Measurements from ENCODE around the gene PAK1. TPM values are rescaled to one million over a fixed set of nuclear protein-coding genes. Genes with fewer than 3 reads are reported as not detected.

PAK1 gene
- total RNA-seq, 1 donor from 2014 or later, result 33.1 TPM

DNA sequence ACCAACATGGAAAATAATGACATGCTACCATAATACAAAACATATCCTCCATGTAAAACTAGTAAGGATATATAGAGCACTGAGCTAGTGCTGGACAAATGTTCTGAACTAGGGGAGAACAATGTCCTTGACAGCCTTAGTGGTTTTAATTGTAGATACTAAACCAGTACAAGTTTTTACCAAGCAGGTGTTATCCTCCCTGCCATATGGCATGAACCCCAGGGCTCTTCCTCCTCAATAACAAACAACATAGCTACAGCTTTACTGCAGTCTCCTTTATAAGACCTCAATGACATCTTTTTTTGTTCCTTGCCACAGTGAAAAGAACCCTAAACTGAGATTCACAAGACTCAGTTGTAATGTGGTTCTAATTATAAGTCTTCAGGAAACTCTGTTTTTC, 102.2 kb downstream of the PAK1 start:
- Mint-ChIP-seq H3K4me1 (ENCODE audit: low read depth) (no peaks in the 10 kb centered on the region), H3K36me3 (ENCODE audit: low read depth) (peaks cover 11% of the 10 kb centered on the region), H3K27me3 (ENCODE audit: insufficient read depth) (no peaks in the 10 kb centered on the region), H3K27ac (no peak overlapping the region), H3K9me3 (no peaks in the 10 kb centered on the region), H3K4me3 (no peak overlapping the region)
- intact Hi-C loops (cut with micrococcal nuclease), result no loop called here
- DNase-seq (ENCODE audit: low spot score), result no peak

DNA sequence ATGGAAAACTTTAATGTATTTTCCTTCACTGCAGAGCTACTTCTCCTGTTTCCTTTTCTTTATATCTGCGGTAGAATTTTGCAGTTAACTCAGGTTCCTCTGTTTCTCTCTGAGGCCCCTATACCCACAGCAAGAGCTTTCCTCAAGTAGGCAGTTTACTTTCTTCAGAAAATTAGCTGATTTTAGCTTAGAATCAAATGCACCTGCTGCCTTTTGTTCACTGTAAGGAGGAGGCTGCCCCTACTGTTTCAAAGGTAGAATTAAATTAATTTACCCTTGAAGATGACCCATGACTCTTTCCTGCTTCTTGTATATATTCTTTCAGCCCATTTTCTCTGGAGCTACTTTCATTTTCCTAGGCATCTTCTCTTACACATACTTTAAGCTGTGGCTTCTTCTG, 103.7 kb downstream of the PAK1 start:
- Mint-ChIP-seq H3K27me3 (ENCODE audit: insufficient read depth) (no peaks in the 10 kb centered on the region), H3K4me1 (ENCODE audit: low read depth) (no peaks in the 10 kb centered on the region), H3K4me3 (no peak overlapping the region), H3K27ac (no peak overlapping the region), H3K36me3 (ENCODE audit: low read depth) (peaks cover 14% of the 10 kb centered on the region), H3K9me3 (no peaks in the 10 kb centered on the region)
- intact Hi-C loops (cut with micrococcal nuclease), result no loop called here
- no peak for DNase-seq (ENCODE audit: low spot score)

DNA sequence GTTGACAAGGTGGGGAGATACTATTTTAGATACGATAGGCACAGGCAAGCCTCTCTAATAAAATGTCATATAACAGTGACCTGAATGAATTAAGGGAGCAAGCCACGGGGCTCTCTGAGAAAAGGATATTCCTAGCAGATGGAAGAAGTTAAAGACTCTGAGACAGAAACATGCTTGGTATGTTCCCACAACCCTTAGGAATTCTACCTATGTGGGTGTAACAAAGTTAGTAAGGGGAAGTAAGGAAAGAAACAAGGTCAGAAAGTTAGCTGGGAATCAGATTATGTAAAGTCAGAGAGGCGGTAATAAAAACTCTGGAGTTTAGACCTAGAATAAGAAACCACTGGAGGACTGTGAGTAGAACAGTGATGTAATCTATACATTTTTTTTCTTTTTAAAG, 112.7 kb downstream of the PAK1 start:
- H3K27ac Mint-ChIP-seq, result no peak overlapping the region
- H3K27me3 Mint-ChIP-seq (ENCODE audit: insufficient read depth), result no peaks in the 10 kb centered on the region
- DNase-seq (ENCODE audit: low spot score), result no peak
- H3K9me3 Mint-ChIP-seq, result no peaks in the 10 kb centered on the region
- no peaks in the 10 kb centered on the region for H3K4me1 Mint-ChIP-seq (ENCODE audit: low read depth)
- intact Hi-C loops (cut with micrococcal nuclease), result no loop called here
- peaks cover 14% of the 10 kb centered on the region for H3K36me3 Mint-ChIP-seq (ENCODE audit: low read depth)
- H3K4me3 Mint-ChIP-seq, result no peak overlapping the region

DNA sequence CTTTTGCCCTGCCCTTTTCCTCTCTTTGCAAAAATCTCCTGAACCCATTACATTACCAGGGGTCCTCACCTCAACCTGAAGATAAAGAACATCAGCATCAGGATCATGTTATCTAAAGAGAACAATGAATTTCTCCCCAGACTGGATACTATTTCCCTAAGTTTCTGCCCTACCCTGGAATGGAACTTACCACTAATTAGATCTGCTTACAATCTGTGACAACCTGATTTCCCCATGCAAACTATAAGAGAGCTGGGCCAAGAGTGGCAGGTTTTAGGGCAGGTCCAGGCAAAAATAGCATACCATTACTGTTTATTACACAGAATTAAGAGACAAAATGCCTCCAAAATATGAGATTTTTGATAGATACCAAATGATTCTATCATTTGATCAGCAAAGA, 114.4 kb downstream of the PAK1 start:
- no peak overlapping the region for H3K4me3 Mint-ChIP-seq
- H3K27ac Mint-ChIP-seq, result no peak overlapping the region
- DNase-seq (ENCODE audit: low spot score), result no peak
- no peaks in the 10 kb centered on the region for H3K27me3 Mint-ChIP-seq (ENCODE audit: insufficient read depth)
- H3K36me3 Mint-ChIP-seq (ENCODE audit: low read depth), result peaks cover 16% of the 10 kb centered on the region
- intact Hi-C loops (cut with micrococcal nuclease), result no loop called here
- no peaks in the 10 kb centered on the region for H3K9me3 Mint-ChIP-seq
- no peaks in the 10 kb centered on the region for H3K4me1 Mint-ChIP-seq (ENCODE audit: low read depth)

DNA sequence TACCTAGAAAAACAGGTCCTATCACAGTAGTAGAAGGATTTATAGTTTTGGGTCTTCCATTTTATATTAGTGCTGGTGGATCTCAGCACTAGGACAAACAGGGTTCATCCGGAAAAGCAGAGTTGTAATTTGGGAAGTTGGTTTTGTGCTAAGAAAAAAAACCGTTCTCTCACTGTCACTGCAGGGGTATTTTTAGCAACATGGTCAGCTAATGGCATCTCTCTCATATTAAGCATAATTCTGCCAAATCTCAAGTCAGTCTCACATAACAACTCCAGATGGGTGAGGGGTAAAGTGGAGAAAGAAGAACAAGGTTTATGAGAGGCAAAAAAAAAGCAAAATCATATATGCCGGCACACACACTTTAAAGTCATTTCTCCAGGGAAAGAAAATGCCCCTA, 120.8 kb downstream of the PAK1 start:
- H3K9me3 Mint-ChIP-seq, result no peaks in the 10 kb centered on the region
- H3K4me1 Mint-ChIP-seq (ENCODE audit: low read depth), result no peaks in the 10 kb centered on the region
- H3K27me3 Mint-ChIP-seq (ENCODE audit: insufficient read depth), result no peaks in the 10 kb centered on the region
- no peak overlapping the region for H3K27ac Mint-ChIP-seq
- peaks cover 8% of the 10 kb centered on the region for H3K36me3 Mint-ChIP-seq (ENCODE audit: low read depth)
- intact Hi-C loops (cut with micrococcal nuclease), result no loop called here
- H3K4me3 Mint-ChIP-seq, result no peak overlapping the region
- no peak for DNase-seq (ENCODE audit: low spot score)

DNA sequence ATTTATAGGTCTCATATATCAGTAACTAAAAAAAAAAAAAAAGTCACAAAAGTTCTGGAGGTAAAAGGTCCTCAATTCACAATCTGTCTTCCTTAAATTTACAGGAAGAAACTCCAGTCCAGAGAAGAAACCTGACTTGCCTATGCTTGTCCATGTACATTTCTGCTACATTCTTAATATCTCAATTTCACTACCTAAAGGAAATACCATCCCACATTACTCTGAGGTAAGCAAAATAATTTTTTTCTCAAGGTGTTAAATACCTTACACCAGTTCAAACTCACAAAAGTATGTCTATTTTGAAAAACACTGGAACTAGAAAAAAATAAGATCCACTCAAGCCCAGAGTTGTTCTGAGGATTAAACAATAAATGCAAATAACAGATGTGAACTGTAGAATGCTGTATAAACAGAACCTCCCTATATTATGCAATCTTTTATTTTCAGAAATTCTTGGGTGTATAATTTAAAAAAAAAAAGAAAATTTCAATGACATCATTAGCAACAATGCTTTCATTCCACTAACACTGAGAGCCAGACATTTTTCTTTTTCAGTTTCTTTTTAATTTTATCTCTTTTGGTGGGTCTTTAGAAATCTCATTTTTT, 122.5 kb downstream of the PAK1 start:
- no peak overlapping the region for H3K27ac Mint-ChIP-seq

DNA sequence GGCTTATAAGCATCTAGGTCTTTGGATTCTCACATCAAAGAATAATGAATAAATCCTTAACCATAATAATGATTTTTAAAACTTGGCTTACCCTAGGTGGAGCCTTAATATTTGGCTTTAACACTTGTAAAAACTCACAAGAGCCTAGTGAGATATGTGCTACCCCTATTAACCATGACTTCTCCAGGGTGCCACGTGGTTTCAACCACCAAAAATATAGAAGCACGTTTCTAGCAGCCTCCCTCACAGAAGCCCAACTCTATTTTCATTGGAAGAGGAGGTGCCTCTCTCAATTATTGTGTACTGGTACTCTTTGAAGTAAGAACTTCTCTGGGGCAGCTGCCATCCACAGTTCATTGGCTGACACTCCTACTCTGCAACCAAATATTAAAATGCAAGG, 125.9 kb downstream of the PAK1 start:
- H3K4me1 Mint-ChIP-seq (ENCODE audit: low read depth), result no peaks in the 10 kb centered on the region
- intact Hi-C loops (cut with micrococcal nuclease), result no loop called here
- no peak overlapping the region for H3K4me3 Mint-ChIP-seq
- DNase-seq (ENCODE audit: low spot score), result no peak
- no peak overlapping the region for H3K27ac Mint-ChIP-seq
- H3K9me3 Mint-ChIP-seq, result no peaks in the 10 kb centered on the region
- no peaks in the 10 kb centered on the region for H3K27me3 Mint-ChIP-seq (ENCODE audit: insufficient read depth)
- H3K36me3 Mint-ChIP-seq (ENCODE audit: low read depth), result peaks cover 22% of the 10 kb centered on the region

More for the DNA sequence above, 122.5 kb downstream of the PAK1 start:
- DNase-seq (ENCODE audit: low spot score), result no peak
- intact Hi-C loops (cut with micrococcal nuclease), result no loop called here
- no peaks in the 10 kb centered on the region for H3K9me3 Mint-ChIP-seq
- no peaks in the 10 kb centered on the region for H3K4me1 Mint-ChIP-seq (ENCODE audit: low read depth)
- no peaks in the 10 kb centered on the region for H3K27me3 Mint-ChIP-seq (ENCODE audit: insufficient read depth)
- no peak overlapping the region for H3K4me3 Mint-ChIP-seq
- H3K36me3 Mint-ChIP-seq (ENCODE audit: low read depth), result peaks cover 8% of the 10 kb centered on the region

DNA sequence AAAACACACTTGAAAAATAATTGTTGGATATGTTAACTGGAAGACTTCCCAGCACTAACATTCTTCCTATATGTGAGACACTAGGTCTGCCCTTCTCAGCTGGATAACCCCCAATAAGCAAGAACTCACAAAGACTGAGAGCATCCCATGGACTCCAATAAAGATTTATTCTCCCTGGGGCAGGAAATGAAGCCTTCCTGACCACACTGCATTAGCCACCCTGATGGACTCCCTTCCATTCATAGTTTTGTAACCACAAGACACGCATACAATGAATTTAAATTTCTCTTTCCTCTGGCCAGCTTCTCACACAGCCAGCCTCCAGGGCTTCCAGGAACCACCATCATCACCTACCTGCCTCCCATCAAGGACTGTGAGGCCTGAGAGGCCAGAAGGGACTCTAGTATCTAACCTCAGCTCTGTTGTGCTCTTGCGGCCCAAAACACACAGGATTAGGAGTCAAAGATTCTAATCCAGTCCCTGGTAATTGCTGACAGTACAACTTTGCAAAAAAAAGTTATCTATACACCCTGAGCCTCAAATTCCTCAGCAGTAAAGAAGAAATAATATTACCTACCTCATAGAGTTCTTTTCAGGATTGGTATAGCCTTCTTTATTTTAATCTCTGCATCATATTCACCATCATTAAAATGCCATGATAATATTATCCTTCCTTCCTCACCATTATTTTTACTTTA, 126.8 kb downstream of the PAK1 start:
- H3K27ac Mint-ChIP-seq, result no peak overlapping the region
- no peaks in the 10 kb centered on the region for H3K27me3 Mint-ChIP-seq (ENCODE audit: insufficient read depth)
- intact Hi-C loops (cut with micrococcal nuclease), result no loop called here
- H3K36me3 Mint-ChIP-seq (ENCODE audit: low read depth), result peaks cover 27% of the 10 kb centered on the region
- H3K4me1 Mint-ChIP-seq (ENCODE audit: low read depth), result no peaks in the 10 kb centered on the region
- H3K4me3 Mint-ChIP-seq, result no peak overlapping the region
- H3K9me3 Mint-ChIP-seq, result no peaks in the 10 kb centered on the region
- no peak for DNase-seq (ENCODE audit: low spot score)

DNA sequence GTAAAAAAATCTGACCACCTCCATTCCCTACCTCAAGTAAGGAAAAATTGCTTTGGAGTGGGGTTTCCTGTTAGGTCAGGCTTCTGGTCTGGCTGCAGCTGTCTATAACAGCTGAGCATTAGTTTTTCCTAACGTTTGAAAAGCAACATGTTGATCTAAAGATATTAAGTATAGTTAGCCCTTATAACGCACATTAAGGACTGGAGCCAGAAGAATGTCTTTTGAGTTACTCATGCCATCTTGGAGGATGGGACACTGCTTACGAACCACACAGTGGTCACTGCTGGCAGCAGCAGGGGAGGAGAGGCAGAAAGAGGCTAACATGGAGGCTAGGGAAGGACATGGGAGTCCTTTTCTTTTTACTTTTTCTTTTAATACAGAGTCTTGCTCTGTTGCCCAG, 128.3 kb downstream of the PAK1 start:
- intact Hi-C loops (cut with micrococcal nuclease), result no loop called here
- Mint-ChIP-seq H3K36me3 (ENCODE audit: low read depth) (peaks cover 40% of the 10 kb centered on the region), H3K4me1 (ENCODE audit: low read depth) (no peaks in the 10 kb centered on the region), H3K27me3 (ENCODE audit: insufficient read depth) (no peaks in the 10 kb centered on the region), H3K9me3 (no peaks in the 10 kb centered on the region), H3K27ac (no peak overlapping the region), H3K4me3 (no peak overlapping the region)
- no peak for DNase-seq (ENCODE audit: low spot score)

DNA sequence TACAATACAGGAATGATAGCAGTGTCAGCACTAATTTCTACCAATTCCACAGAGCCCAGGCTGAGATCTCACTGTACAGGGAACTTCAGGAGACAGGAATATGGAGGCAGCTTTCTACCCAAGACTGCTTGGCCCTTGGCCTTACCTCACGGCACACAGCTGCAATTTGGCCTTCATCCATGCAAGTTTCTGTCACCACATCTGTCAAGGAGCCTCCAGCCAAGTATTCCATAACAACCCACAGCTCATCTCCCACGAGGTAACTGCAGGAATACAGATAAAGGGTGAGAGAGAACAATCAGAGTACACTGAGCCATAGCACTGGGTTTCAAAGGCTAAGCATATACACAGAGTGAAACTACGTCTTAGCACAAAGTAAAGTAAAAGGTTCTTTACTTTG, 133.4 kb downstream of the PAK1 start:
- no peaks in the 10 kb centered on the region for H3K9me3 Mint-ChIP-seq
- H3K4me3 Mint-ChIP-seq, result no peak overlapping the region
- intact Hi-C loops (cut with micrococcal nuclease), result no loop called here
- no peak overlapping the region for H3K27ac Mint-ChIP-seq
- H3K36me3 Mint-ChIP-seq (ENCODE audit: low read depth), result peaks cover 43% of the 10 kb centered on the region
- DNase-seq (ENCODE audit: low spot score), result no peak
- H3K27me3 Mint-ChIP-seq (ENCODE audit: insufficient read depth), result no peaks in the 10 kb centered on the region
- no peaks in the 10 kb centered on the region for H3K4me1 Mint-ChIP-seq (ENCODE audit: low read depth)

DNA sequence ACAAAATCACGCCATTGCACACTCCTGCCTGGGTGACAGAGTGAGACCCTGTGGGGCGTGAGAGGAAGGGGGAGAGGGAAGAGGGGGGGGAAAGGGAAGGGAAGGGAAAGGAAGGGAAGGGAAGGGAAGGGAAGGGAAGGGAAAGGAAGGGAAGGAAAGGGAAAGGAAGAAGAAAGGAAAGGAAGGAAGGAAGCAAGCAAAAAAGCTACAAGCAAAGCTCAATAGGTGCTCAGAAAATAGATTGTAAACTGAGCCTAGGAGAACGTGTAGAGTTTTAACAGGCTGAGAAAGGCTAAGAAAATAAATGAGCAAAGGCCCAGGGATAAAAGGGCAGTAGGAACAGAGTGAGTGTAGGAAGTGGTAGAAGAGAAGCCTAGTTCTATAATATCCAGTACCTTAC, 141.6 kb downstream of the PAK1 start:
- H3K27me3 Mint-ChIP-seq (ENCODE audit: insufficient read depth), result no peaks in the 10 kb centered on the region

DNA sequence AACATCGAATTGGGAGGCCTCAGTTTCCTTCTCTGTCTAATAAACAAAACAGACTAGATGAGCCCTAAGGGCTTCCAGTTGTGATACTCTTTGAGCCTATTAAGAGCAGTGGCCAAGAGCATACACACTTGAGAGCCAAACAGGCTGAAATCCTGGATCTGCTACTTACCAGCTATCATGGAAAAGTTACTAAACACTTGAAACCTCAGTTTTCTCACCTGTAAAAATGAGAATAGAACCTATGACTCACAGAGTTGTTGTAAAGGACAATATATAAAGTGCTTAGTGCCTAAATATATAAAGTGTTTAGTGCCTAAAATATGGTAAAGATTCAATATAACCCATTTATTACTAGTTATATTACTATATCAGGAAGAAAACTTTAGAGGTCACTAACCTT, 148.7 kb downstream of the PAK1 start:
- H3K4me1 Mint-ChIP-seq (ENCODE audit: low read depth), result no peaks in the 10 kb centered on the region

More for the DNA sequence above, 141.6 kb downstream of the PAK1 start:
- intact Hi-C loops (cut with micrococcal nuclease), result no loop called here
- DNase-seq (ENCODE audit: low spot score), result no peak
- Mint-ChIP-seq H3K27ac (no peak overlapping the region), H3K36me3 (ENCODE audit: low read depth) (peaks cover 32% of the 10 kb centered on the region), H3K4me1 (ENCODE audit: low read depth) (no peaks in the 10 kb centered on the region), H3K9me3 (no peaks in the 10 kb centered on the region), H3K4me3 (no peak overlapping the region)

DNA sequence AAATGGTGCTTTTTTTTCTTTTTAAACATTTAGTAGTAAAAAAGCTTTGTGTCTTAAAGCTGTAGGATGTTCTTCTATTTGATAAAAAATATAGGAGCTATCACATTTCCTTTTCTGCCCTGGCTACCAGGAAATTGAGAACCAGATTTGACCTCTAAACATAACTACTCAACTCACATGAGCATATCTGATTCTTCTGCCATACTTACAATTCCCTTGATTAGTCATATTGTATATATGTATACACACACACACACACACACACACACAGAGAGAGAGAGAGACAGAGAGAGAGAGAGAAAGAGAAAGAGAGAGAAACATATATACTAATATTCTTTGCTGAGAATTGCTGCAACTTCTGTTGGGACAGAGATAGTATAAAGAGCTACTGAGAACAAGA, 149.4 kb downstream of the PAK1 start:
- Mint-ChIP-seq H3K9me3 (no peaks in the 10 kb centered on the region), H3K4me1 (ENCODE audit: low read depth) (no peaks in the 10 kb centered on the region), H3K4me3 (no peak overlapping the region), H3K27ac (no peak overlapping the region), H3K36me3 (ENCODE audit: low read depth) (peaks cover 28% of the 10 kb centered on the region), H3K27me3 (ENCODE audit: insufficient read depth) (no peaks in the 10 kb centered on the region)
- intact Hi-C loops (cut with micrococcal nuclease), result no loop called here
- no peak for DNase-seq (ENCODE audit: low spot score)

More for the DNA sequence above, 148.7 kb downstream of the PAK1 start:
- Mint-ChIP-seq H3K9me3 (no peaks in the 10 kb centered on the region), H3K27ac (no peak overlapping the region), H3K36me3 (ENCODE audit: low read depth) (peaks cover 32% of the 10 kb centered on the region), H3K4me3 (no peak overlapping the region), H3K27me3 (ENCODE audit: insufficient read depth) (no peaks in the 10 kb centered on the region)
- no peak for DNase-seq (ENCODE audit: low spot score)
- intact Hi-C loops (cut with micrococcal nuclease), result no loop called here

All from activated T-helper 1 cell treated with anti-CD3 and anti-CD28 coated beads, Interleukin-12 subunit alpha, Interleukin-12 subunit beta, Interleukin-2, Interleukin-4 antibody, amounts not matched to agents 30 ng/mL and 10 ng/mL and 1 ng/mL, durations not matched to agents 14 hours and 24 hours and 36 hours (primary cell).